C4-2B (cell line): Measurements from ENCODE around the gene LTBR.

Experiments used
- CTCF ChIP-seq: fragments of 450-650 bp; conservative IDR thresholded peaks from 2 replicates; pipeline ENCODE4 v1.5.1; 2017; ENCODE audit warnings: mild to moderate bottlenecking
- ZFX ChIP-seq: fragments of 450-650 bp; IDR thresholded peaks from 2 replicates; pipeline ENCODE4 v1.6.1; 2017

DNA sequence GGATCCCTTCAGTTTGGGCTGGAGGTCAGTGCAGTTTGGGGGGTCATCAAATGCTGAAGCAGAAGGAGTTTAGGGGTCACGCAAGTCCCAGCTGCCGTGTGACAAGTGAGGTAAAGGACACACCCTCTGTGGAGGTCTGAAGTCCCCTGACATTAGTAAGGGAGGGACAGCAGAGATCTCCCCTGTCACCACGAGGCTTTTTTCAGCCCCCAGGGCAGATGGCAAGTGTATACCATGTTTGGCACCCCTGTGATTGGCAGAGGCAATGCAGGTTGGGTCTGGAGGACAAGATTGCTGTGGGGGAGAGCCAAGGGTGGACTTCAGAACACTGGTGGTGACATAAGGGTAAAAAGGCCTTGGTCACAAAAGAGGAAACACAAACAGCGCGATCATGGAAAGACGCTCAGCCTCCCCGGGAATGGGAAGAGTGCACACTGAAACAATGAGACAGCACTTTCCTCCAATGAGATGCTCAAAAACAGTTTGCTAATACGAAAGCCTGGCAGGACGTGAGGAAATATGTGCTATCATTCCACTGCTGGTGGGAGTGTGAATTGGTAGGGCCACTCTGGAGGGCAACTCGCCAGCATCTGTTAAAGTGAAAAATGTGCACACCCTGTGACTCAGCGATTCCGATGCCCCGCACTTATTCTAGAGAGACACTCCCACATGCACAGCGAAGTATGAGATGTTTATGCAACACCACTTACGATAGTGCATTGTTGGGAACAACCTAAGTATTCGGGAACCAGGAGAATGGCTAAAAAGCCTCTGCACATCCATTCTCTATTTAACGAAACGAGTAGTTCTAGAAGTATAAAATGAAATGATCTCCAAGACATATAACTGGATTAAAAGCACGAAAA is 46.4 kb downstream of the LTBR start:
- TF ChIP-seq CTCF (no peak), ZFX (no peak)
